Stimulated activated CD4-positive, alpha-beta T cell treated with anti-CD3 and anti-CD28 coated beads, TNF-alpha, amount 100 ng/mL, for 1 hour (primary cell): ENCODE measurements around the gene GMPPB.

Experiments
- DNase-seq, 3 donors: peaks; one replicate each; pipeline ENCODE4 v3.0.0-alpha.2; 2020; ENCODE audit warnings: low read depth in 3 of 3, low spot score in 1 of 3

Gene GMPPB

GRCh38 chr3:49729966-49730609 is 6.3 kb upstream of the GMPPB start:
- no peak for DNase-seq

- no peak for DNase-seq
These were observed 4.2 kb upstream of the GMPPB start for GRCh38 chr3:49727924-49728361.

- DNase-seq = no peak
These were observed 3.6 kb upstream of the GMPPB start for GRCh38 chr3:49727154-49727923.

GRCh38 chr3:49725906-49726681 is 2.3 kb upstream of the GMPPB start:
- DNase-seq = no peak

GRCh38 chr3:49724586-49724985 is 835 bp upstream of the GMPPB start:
- no peak for DNase-seq

GRCh38 chr3:49723296-49723627 is 489 bp downstream of the GMPPB start:
- DNase-seq = peak in 2 of 3 donors; percentile 29 to 37

- DNase-seq = no peak
These were observed 855 bp downstream of the GMPPB start for GRCh38 chr3:49722896-49723295.

GRCh38 chr3:49721896-49722781 is 1.6 kb downstream of the GMPPB start:
- no peak for DNase-seq

- DNase-seq = no peak
These were observed 2.2 kb downstream of the GMPPB start for GRCh38 chr3:49721596-49721895.

- no peak for DNase-seq
These were observed 2.7 kb downstream of the GMPPB start for GRCh38 chr3:49720855-49721595.

GRCh38 chr3:49719214-49719884 is 4.4 kb downstream of the GMPPB start, which contains the start of gene AMIGO3:
TSS of gene AMIGO3 (minus strand) at chr3:49719684. CDS start at chr3:49719465, 219 bp downstream.
- DNase-seq = peak; percentile 65 to 86 (median 68)

GRCh38 chr3:49718858-49719213 is 4.9 kb downstream of the GMPPB start:
- no peak for DNase-seq

GRCh38 chr3:49717959-49718857 is 5.5 kb downstream of the GMPPB start:
- DNase-seq = no peak

GRCh38 chr3:49717211-49717958 is 6.4 kb downstream of the GMPPB start:
- DNase-seq = no peak

- no peak for DNase-seq
These were observed 7.0 kb downstream of the GMPPB start for GRCh38 chr3:49716691-49717210.

GRCh38 chr3:49716169-49716568 is 7.6 kb downstream of the GMPPB start:
- DNase-seq = no peak

GRCh38 chr3:49715611-49716121 is 8.1 kb downstream of the GMPPB start:
- no peak for DNase-seq
